ENCODE data around the gene MSX1.

MSX1 gene

GRCh38 chr4:4913147-4913561 is 53.7 kb downstream of the MSX1 start:
- DNase-seq (ENCODE audit: low read depth in 2 of 2), result no peak
